Uterus (tissue), 2 donors: ENCODE data around the gene DAB2.

Experiments
- POLR2A ChIP-seq, 2 donors: fragments of 450-650 bp; IDR thresholded peaks; one replicate each; pipeline ENCODE4 v1.6.1; 2016; ENCODE audit warnings: antibody characterized with exemption in 2 of 2, mild to moderate bottlenecking in 1 of 2, moderate library complexity in 1 of 2
- TF ChIP-seq, protein P1 (sequence below), 4 experiments: fragments of 200-600 bp in 2 of 4; fragments of 450-650 bp in 2 of 4; sonication (generic) in 2 of 4; IDR thresholded peaks; one replicate each; pipeline ENCODE4 v1.5.1; 2016 to 2019; ENCODE audit warnings: antibody characterized with exemption in 4 of 4, mild to moderate bottlenecking in 2 of 4, moderate library complexity in 1 of 4

DNA sequence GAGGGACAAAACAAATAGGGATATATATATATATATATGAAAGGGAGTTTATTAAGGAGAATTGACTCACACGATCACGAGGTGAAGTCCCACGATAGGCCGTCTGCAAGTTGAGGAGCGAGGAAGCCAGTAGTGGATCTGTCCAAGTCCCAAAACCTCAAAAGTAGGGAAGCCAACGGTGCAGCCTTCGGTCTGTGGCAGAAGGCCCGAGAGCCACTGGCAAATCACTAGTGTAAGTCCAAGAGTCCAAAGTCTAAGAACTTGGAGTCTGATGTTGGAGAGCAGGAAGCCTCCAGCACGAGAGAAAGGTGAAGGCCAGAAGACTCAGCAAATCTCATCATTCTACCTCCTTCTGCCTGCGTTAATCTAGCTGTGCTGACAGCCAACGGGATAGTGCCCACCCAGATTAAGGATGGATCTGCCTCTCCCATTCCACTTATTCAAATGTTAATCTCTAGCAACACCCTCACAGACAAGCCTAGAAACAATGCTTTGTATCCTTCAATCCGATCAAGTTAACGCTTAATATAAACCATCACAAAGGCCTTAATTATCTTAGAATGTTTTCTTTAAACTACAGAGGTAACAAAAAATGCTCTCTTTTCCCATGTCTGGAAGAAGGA lies 23.8 kb upstream of the DAB2 start:
- TF ChIP-seq, protein P1, sequence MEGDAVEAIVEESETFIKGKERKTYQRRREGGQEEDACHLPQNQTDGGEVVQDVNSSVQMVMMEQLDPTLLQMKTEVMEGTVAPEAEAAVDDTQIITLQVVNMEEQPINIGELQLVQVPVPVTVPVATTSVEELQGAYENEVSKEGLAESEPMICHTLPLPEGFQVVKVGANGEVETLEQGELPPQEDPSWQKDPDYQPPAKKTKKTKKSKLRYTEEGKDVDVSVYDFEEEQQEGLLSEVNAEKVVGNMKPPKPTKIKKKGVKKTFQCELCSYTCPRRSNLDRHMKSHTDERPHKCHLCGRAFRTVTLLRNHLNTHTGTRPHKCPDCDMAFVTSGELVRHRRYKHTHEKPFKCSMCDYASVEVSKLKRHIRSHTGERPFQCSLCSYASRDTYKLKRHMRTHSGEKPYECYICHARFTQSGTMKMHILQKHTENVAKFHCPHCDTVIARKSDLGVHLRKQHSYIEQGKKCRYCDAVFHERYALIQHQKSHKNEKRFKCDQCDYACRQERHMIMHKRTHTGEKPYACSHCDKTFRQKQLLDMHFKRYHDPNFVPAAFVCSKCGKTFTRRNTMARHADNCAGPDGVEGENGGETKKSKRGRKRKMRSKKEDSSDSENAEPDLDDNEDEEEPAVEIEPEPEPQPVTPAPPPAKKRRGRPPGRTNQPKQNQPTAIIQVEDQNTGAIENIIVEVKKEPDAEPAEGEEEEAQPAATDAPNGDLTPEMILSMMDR (IDR thresholded peaks at IDR 0.05) = no peak
- TF ChIP-seq POLR2A (IDR thresholded peaks at IDR 0.05) = no peak
